Fibroblast of lung (primary cell): ENCODE data around the gene HIVEP3. TPM values are rescaled to one million over a fixed set of nuclear protein-coding genes. Genes with fewer than 3 reads are reported as not detected.

Experiments
- DNase-seq, 2 donors: peaks; one replicate each; pipeline versions ENCODE4 v3.0.0 to v3.0.0-alpha.2; 2010; ENCODE audit warnings: low read depth in 2 of 2
- H2AFZ ChIP-seq: 2 replicates; pipeline ENCODE4 v1.5.1; 2012; ENCODE audit warnings: low read length, control low read depth, inconsistent platforms
- H3K27ac ChIP-seq: 2 replicates; pipeline ENCODE4 v1.5.1; 2011; ENCODE audit warnings: low read length, control low read depth; ENCODE audit not compliant: insufficient read depth
- H3K27me3 ChIP-seq: 2 replicates; pipeline ENCODE4 v1.5.1; 2011; ENCODE audit warnings: mild to moderate bottlenecking, low read length; ENCODE audit not compliant: control insufficient read depth, insufficient read depth
- H3K36me3 ChIP-seq: 2 replicates; pipeline ENCODE4 v1.5.1; 2011; ENCODE audit warnings: low read length; ENCODE audit not compliant: control insufficient read depth, insufficient read depth
- H3K4me1 ChIP-seq: 2 replicates; pipeline ENCODE4 v1.5.1; 2011; ENCODE audit warnings: low read length; ENCODE audit not compliant: control insufficient read depth, insufficient read depth; ENCODE audit errors: extremely low read depth
- H3K4me2 ChIP-seq: 2 replicates; pipeline ENCODE4 v1.5.1; 2011; ENCODE audit warnings: low read length, control low read depth; ENCODE audit not compliant: insufficient read depth; ENCODE audit errors: extremely low read depth
- H3K4me3 ChIP-seq, 4 experiments: fragments of 200-600 bp in 1 of 4; sonication (generic) in 1 of 4; replicated peaks in 1 of 4; 2 replicates each; pipeline ENCODE4 v1.5.1; 2011 to 2016; ENCODE audit warnings: low read length in 4 of 4, low read depth in 3 of 4, mild to moderate bottlenecking in 3 of 4, control low read depth in 2 of 4, inconsistent platforms in 1 of 4, mixed read lengths in 1 of 4; ENCODE audit not compliant: insufficient read depth in 1 of 4; ENCODE audit errors: control extremely low read depth in 1 of 4
- H3K79me2 ChIP-seq: 2 replicates; pipeline ENCODE4 v1.5.1; 2012; ENCODE audit warnings: mild to moderate bottlenecking, low read length, inconsistent platforms; ENCODE audit not compliant: control insufficient read depth, insufficient read depth
- H3K9ac ChIP-seq: 2 replicates; pipeline ENCODE4 v1.5.1; 2011; ENCODE audit warnings: mild to moderate bottlenecking, low read length, control low read depth; ENCODE audit not compliant: insufficient read depth
- H3K9me3 ChIP-seq: 2 replicates; pipeline ENCODE4 v1.5.1; 2012; ENCODE audit warnings: low read depth, low read length; ENCODE audit not compliant: control insufficient read depth, insufficient read depth
- H4K20me1 ChIP-seq: 2 replicates; pipeline ENCODE4 v1.5.1; 2011; ENCODE audit warnings: low read length; ENCODE audit not compliant: control insufficient read depth, insufficient read depth; ENCODE audit errors: extremely low read depth
- CTCF ChIP-seq, 2 donors: IDR thresholded peaks in 1 of 2; conservative IDR thresholded peaks in 1 of 2; 1 replicate in 1 of 2; 2 replicates in 1 of 2; pipeline ENCODE4 v1.5.1; 2011 to 2012; ENCODE audit warnings: low read length in 2 of 2, control low read depth in 1 of 2, inconsistent platforms in 1 of 2, low read depth in 1 of 2, mild to moderate bottlenecking in 1 of 2
- EZH2 ChIP-seq: IDR thresholded peaks from 2 replicates; pipeline ENCODE4 v1.5.1; 2012; ENCODE audit warnings: low read length, control low read depth, mild to moderate bottlenecking; ENCODE audit errors: missing control alignments
- polyA plus RNA-seq, 2 donors: library from polyadenylated mRNA; depleted of rRNA in 1 of 2; stranded (reverse) in 1 of 2; unstranded in 1 of 2; fragments of >200 nt; gene quantifications; 2 replicates each; pipeline ENCODE4 v1.2.1, GENCODE V29; 2011 to 2012; ENCODE audit warnings: missing spikeins in 1 of 2
- total RNA-seq: library from RNA; depleted of rRNA; stranded (reverse); fragments of >200 nt; gene quantifications from 2 replicates; pipeline ENCODE4 v1.2.1, GENCODE V29; 2014

The HIVEP3 gene
- total and polyA plus RNA-seq, 2 donors (not counting 1 experiment from before 2014, with no cell fraction given): 0.83 to 3.2 TPM

GRCh38 chr1:41456847-41457540 lies 461.7 kb downstream of the HIVEP3 start:
- Histone ChIP-seq H3K9me3 (no peaks in the 10 kb centered on the region), H3K79me2 (no peaks in the 10 kb centered on the region), H3K36me3 (no peaks in the 10 kb centered on the region), H3K9ac (no peak overlapping the region), H3K27ac (no peak overlapping the region), H3K4me2 (no peak overlapping the region), H3K27me3 (no peaks in the 10 kb centered on the region), H2AFZ (no peak overlapping the region), H3K4me1 (no peaks in the 10 kb centered on the region), H3K4me3 (no peak overlapping the region), H4K20me1 (no peaks in the 10 kb centered on the region)
- DNase-seq: peak in 1 of 2 donors; percentile 80
- no peak for TF ChIP-seq CTCF (conservative IDR thresholded peaks at IDR 0.05 in 1 of 2, IDR thresholded peaks at IDR 0.05 in 1 of 2; ENCODE audit: low read depth in 1 of 2, low read length in 2 of 2)
- no peak for TF ChIP-seq EZH2

Other genes with a start within 250 kb of the HIVEP3 start
- not detected in 2 replicates for gene GUCA2B, start 234.5 kb upstream of the HIVEP3 start, total RNA-seq
- not detected in 2 replicates for gene GUCA2B, start 234.5 kb upstream of the HIVEP3 start, polyA plus RNA-seq
- not detected in 2 replicates for gene GUCA2A, start 245.8 kb upstream of the HIVEP3 start, total RNA-seq
- gene GUCA2A, start 245.8 kb upstream of the HIVEP3 start, polyA plus RNA-seq: not detected in 2 replicates